Measurements from ENCODE around the gene C12orf76.
"Not testable (repeated sequence)": the region's sequence is repeated elsewhere in the genome, so short reads cannot be mapped to it uniquely, and the experiment has no call there.

- TF ChIP-seq POLR2A (IDR thresholded peaks at IDR 0.05); CTCF (IDR thresholded peaks at IDR 0.05); EP300 (IDR thresholded peaks at IDR 0.05; ENCODE audit: low read depth); POLR2AphosphoS5 (IDR thresholded peaks at IDR 0.05): not testable (repeated sequence)
These were observed 39.5 kb downstream of the C12orf76 start for GRCh38 chr12:110008681-110009398.
